Pancreas (tissue), 10 donors: ENCODE measurements around the gene SRMS. TPM values are rescaled to one million over a fixed set of nuclear protein-coding genes. Genes with fewer than 3 reads are reported as not detected.
A peak's percentile ranks its signal among the peaks of the same experiment; 100 is the strongest.

Experiments
- ATAC-seq, 4 donors: fragments of 200-7000 bp; cut with Tn5 transposase; one replicate each; pipeline versions ENCODE4 v1.8.0 to v1.9.1; 2020; ENCODE audit warnings: mild to moderate bottlenecking in 4 of 4, moderate library complexity in 4 of 4
- DNase-seq, 6 donors: peaks; one replicate each; pipeline ENCODE4 v3.0.0-alpha.2; 2020
- FAIRE-seq: peaks from 2 replicates; lab custom pipeline; 2012; peaks lifted over from hg19 to GRCh38; lab: Jason Lieb, UNC
- H3K27ac ChIP-seq, 4 donors: fragments of 200-600 bp; sonication (generic); 1 replicate in 3 of 4; 2 replicates in 1 of 4; pipeline versions ENCODE4 v1.5.0 to v1.8.0; 2020
- H3K27me3 ChIP-seq, 4 donors: fragments of 200-600 bp; one replicate each; pipeline ENCODE4 v1.8.0; 2021
- H3K36me3 ChIP-seq, 3 donors: fragments of 200-600 bp; sonication (generic) in 1 of 3; one replicate each; pipeline versions ENCODE4 v1.5.0 to v1.8.0; 2020 to 2021
- H3K4me1 ChIP-seq, 3 donors: fragments of 200-600 bp; one replicate each; pipeline ENCODE4 v1.8.0; 2021
- H3K4me3 ChIP-seq, 4 donors: fragments of 200-600 bp; sonication (generic) in 2 of 4; one replicate each; pipeline versions ENCODE4 v1.5.0 to v1.8.0; 2020 to 2021
- H3K9me3 ChIP-seq, 4 donors: fragments of 200-600 bp; one replicate each; pipeline ENCODE4 v1.8.0; 2021
- CTCF ChIP-seq, 4 donors: fragments of 200-600 bp; sonication (generic) in 3 of 4; IDR thresholded peaks; one replicate each; pipeline versions ENCODE4 v1.5.0 to v1.8.0; 2021; ENCODE audit warnings: antibody characterized with exemption in 4 of 4
- WGBS, 2 donors: extraction: QIAGEN DNeasy Blood & Tissue Kit; methylation state at CpG; one replicate each; pipeline ENCODE4 v1.1.7; 2013; 5-methylcytosine and 5-hydroxymethylcytosine counted together
- intact Hi-C, 3 donors: fragments of 100-400 bp; cut with DNase I; formaldehyde crosslinking; loops; one replicate each; pipeline versions ENCODE4 v1.11.1 to v1.14.2; 2022
- polyA plus RNA-seq, 2 donors: library from polyadenylated mRNA; stranded (reverse); fragments of 200-250 nt; gene quantifications; one replicate each; pipeline ENCODE4 v1.2.3, GENCODE V29; 2013
- total RNA-seq, 6 donors: library from RNA; stranded (reverse); fragmentation: NEBNext Ultra II Directional in 4 of 6; extraction: Animal tissue kit (Norgen Biotek cat#: 25700) in 4 of 6; gene quantifications; one replicate each; pipeline versions ENCODE4 v1.2.1 to v1.2.4, GENCODE V29; 2021 to 2023
- donor health status: healthy with polysubstance abuse.
- donor health status: DM: no; HTN: no; CAD: no; lungs with moderate emphysema.
- donor health status: DM: no; HTN: no; CAD: no.
- donor health status: control.
- donor health status: control.
- donor health status: Bipolar disorder and iron deficiency.
- donor health status: DM: yes; HTN: yes; CAD: no.
- donor health status: DM: no; HTN: no; CAD: no.
- donor health status: DM: no; HTN: no; CAD: no.
- donor health status: DM: yes; HTN: yes; CAD: no.

Gene SRMS
- total and polyA plus RNA-seq, 8 donors, result not detected

DNA sequence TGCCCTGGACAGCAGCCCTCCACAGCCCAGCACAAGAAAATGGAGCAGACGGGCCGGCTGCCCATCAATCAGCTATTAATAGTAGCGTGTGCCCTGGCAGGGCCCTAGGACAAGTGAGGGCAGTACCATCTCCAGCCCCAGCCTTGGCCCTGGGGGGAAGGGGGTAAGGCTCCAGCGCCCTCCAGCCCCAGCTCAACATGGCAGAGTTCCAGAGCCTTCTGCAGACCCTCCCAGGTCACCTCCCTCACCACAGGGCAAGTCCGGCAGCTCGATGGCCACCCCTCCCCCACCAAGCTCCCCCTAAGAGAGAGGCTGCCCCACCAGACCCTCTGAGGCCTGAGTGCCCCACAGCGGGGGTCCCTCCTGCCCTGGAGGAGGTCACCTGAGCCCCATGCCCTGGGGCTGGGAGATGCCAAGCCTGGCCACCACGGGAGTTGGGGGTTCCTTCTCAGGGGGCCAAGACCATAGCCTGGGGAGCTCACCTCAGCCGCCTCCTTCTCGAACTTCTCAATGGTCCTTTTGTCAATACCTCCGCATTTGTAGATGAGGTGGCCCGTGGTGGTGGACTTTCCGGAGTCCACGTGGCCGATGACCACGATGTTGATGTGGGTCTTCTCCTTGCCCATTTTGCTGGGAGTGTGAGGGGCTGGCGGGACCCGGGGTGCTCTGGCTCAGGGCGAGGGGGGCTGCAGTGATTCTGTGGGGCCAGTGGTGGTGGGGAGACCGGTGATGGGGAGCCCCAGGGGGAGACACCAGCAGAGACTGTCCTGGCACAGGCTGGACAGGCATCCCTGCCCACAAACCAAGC, 50.2 kb downstream of the SRMS start:
- Histone ChIP-seq H3K4me1 (peaks cover 0 to 3% (median 0%) of the 10 kb centered on the region in 3 donors), H3K4me3 (peak overlapping the region in 2 of 4 donors; percentile 37 to 43), H3K36me3 (no peaks in the 10 kb centered on the region), H3K27me3 (no peaks in the 10 kb centered on the region), H3K9me3 (no peaks in the 10 kb centered on the region), H3K27ac (no peak overlapping the region)
- ATAC-seq (no peak), DNase-seq (peak in 3 of 6 donors; percentile 55 to 78 (median 56)), FAIRE-seq (no peak)
- 54 to 62% methylated on average over 20 of the region's 20 CpGs for WGBS, 2 donors
- intact Hi-C loops, result no loop called here
- no peak for TF ChIP-seq CTCF (IDR thresholded peaks at IDR 0.05)

GRCh38 chr20:63496596-63497120, 50.9 kb downstream of the SRMS start:
- H3K27ac ChIP-seq, result no peak overlapping the region
- WGBS, 2 donors, result 57 to 61% methylated on average over 16 of the region's 16 CpGs
- no peak for TF ChIP-seq CTCF (IDR thresholded peaks at IDR 0.05)
- no peaks in the 10 kb centered on the region for H3K36me3 ChIP-seq
- ATAC-seq, result peak; percentile 8 to 37 (median 26)
- intact Hi-C loops, result no loop called here
- no peak for FAIRE-seq
- no peaks in the 10 kb centered on the region for H3K9me3 ChIP-seq
- H3K4me1 ChIP-seq, result peaks cover 0 to 3% (median 0%) of the 10 kb centered on the region in 3 donors
- H3K4me3 ChIP-seq, result peak overlapping the region in 2 of 4 donors; percentile 29 to 39
- no peaks in the 10 kb centered on the region for H3K27me3 ChIP-seq
- peak in 1 of 6 donors; percentile 47 for DNase-seq

- peak; percentile 69 to 80 (median 74) for ATAC-seq
- TF ChIP-seq CTCF (IDR thresholded peaks at IDR 0.05), result peak; percentile 92 to 98 (median 94)
- DNase-seq, result peak; percentile 51 to 93 (median 78)
- peaks cover 0 to 3% (median 0%) of the 10 kb centered on the region in 3 donors for H3K4me1 ChIP-seq
- no peak for FAIRE-seq
- intact Hi-C loops, result no loop called here
- no peaks in the 10 kb centered on the region for H3K9me3 ChIP-seq
- H3K4me3 ChIP-seq, result peak overlapping the region in 2 of 4 donors; percentile 29 to 39
- H3K27ac ChIP-seq, result no peak overlapping the region
- H3K36me3 ChIP-seq, result no peaks in the 10 kb centered on the region
- WGBS, 2 donors, result 16 to 18% methylated on average over 42 to 48 of the region's 48 CpGs
- no peaks in the 10 kb centered on the region for H3K27me3 ChIP-seq
Measured at GRCh38 chr20:63495741-63496595, 51.6 kb downstream of the SRMS start.

DNA sequence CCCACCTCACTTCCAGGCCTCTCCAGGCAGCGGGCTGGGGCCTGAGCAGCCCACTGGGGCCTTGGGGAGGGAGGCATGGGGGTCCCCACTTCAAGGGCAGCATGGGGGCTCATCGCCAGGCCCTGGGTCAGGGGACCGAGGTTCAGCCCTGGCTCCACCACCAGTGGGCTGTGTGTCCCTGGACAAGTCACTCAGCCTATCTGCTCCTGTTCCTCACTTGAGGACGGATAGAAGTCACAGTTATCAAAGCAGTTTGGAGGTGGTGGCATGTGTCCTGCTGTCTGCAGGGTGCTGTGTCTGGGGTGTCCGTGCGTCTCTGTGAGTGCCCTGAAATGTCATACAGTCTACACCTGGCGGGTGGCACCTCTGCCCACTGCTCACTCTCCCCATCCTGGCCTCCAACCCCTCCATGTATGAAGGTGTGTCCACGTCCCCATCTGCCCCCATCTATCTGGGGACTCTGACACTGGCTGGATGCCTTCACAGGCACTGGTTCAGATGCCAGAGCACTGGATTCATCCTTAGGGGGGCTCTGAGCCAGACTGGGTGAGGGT, 52.3 kb downstream of the SRMS start:
- 56 to 66% methylated on average over 8 of the region's 8 CpGs for WGBS, 2 donors
- Histone ChIP-seq H3K9me3 (no peaks in the 10 kb centered on the region), H3K4me1 (peaks cover 0 to 3% (median 0%) of the 10 kb centered on the region in 3 donors), H3K36me3 (no peaks in the 10 kb centered on the region), H3K4me3 (no peak overlapping the region), H3K27me3 (no peaks in the 10 kb centered on the region), H3K27ac (no peak overlapping the region)
- FAIRE-seq (no peak), ATAC-seq (no peak), DNase-seq (no peak)
- intact Hi-C loops, result no loop called here
- no peak for TF ChIP-seq CTCF (IDR thresholded peaks at IDR 0.05)
